ENCODE results near the gene CYGB.
"Not testable (repeated sequence)": the region's sequence is repeated elsewhere in the genome, so short reads cannot be mapped to it uniquely, and the experiment has no call there.

The CYGB gene

GRCh38 chr17:76524598-76525512, 12.7 kb downstream of the CYGB start:
- FAIRE-seq = no peak
- TF ChIP-seq CTCF (IDR thresholded peaks at IDR 0.05; ENCODE audit: insufficient read depth, missing control alignments) = no peak
- no peak for DNase-seq (ENCODE audit: insufficient read length, low spot score)

GRCh38 chr17:76523084-76524037, 14.1 kb downstream of the CYGB start:
- no peak for FAIRE-seq
- peak; percentile 96 for TF ChIP-seq CTCF (IDR thresholded peaks at IDR 0.05; ENCODE audit: insufficient read depth, missing control alignments)

GRCh38 chr17:76521683-76522082, 15.8 kb downstream of the CYGB start:
- DNase-seq (ENCODE audit: insufficient read length, low spot score); FAIRE-seq: not testable (repeated sequence)

More at GRCh38 chr17:76523084-76524037, 14.1 kb downstream of the CYGB start:
- peak; percentile 87 for DNase-seq (ENCODE audit: insufficient read length, low spot score)

- FAIRE-seq = no peak
- TF ChIP-seq CTCF (IDR thresholded peaks at IDR 0.05; ENCODE audit: insufficient read depth, missing control alignments) = no peak
- DNase-seq (ENCODE audit: insufficient read length, low spot score) = no peak
These were observed 16.2 kb downstream of the CYGB start for GRCh38 chr17:76521262-76521661.

- TF ChIP-seq CTCF (IDR thresholded peaks at IDR 0.05; ENCODE audit: insufficient read depth, missing control alignments) = no peak
- DNase-seq (ENCODE audit: insufficient read length, low spot score) (no peak), FAIRE-seq (no peak)
These were observed 18.2 kb downstream of the CYGB start for GRCh38 chr17:76519048-76519966.

- no peak for FAIRE-seq
- no peak for DNase-seq (ENCODE audit: insufficient read length, low spot score)
- no peak for TF ChIP-seq CTCF (IDR thresholded peaks at IDR 0.05; ENCODE audit: insufficient read depth, missing control alignments)
These were observed 19.9 kb downstream of the CYGB start for GRCh38 chr17:76517638-76518038.
